ENCODE data around the gene ITGA8. TPM values are rescaled to one million over a fixed set of nuclear protein-coding genes. Genes with fewer than 3 reads are reported as not detected.

ITGA8 gene
- polyA plus RNA-seq, 1 donor (not counting 4 experiments of a cell fraction or from before 2014, with no cell fraction given) = not detected

- H3K9me3 ChIP-seq (ENCODE audit: control insufficient read depth, low read depth, low read length) = no peaks in the 10 kb centered on the region
- H3K36me3 ChIP-seq (ENCODE audit: control insufficient read depth in 2 of 2, extremely low read depth in 1 of 2, insufficient read depth in 2 of 2, low read length in 2 of 2) = no peaks in the 10 kb centered on the region
- FAIRE-seq (no peak), DNase-seq (ENCODE audit: low read depth, low spot score) (no peak)
- H3K9me1 ChIP-seq (ENCODE audit: control insufficient read depth, extremely low read depth, insufficient read depth, low read length) = no peaks in the 10 kb centered on the region
- no peaks in the 10 kb centered on the region for H3K4me1 ChIP-seq (ENCODE audit: control insufficient read depth, extremely low read depth, insufficient read depth, low read length)
- no peak overlapping the region for H3K27ac ChIP-seq (ENCODE audit: control insufficient read depth, insufficient read depth, low read length)
- no peaks in the 10 kb centered on the region for H4K20me1 ChIP-seq (ENCODE audit: control insufficient read depth, extremely low read depth, insufficient read depth, low read length)
- dilution Hi-C loops (cut with MboI; ENCODE audit: extremely low pct_ligation_motif_present, low sequenced_read_pairs) = no loop called here
- H3K9ac ChIP-seq (ENCODE audit: control insufficient read depth, extremely low read depth, insufficient read depth, low read length) = no peak overlapping the region
- no peak overlapping the region for H3K4me2 ChIP-seq (ENCODE audit: control insufficient read depth, extremely low read depth, insufficient read depth, low read depth, low read length)
- no peak overlapping the region for H3K4me3 ChIP-seq (ENCODE audit: control insufficient read depth in 2 of 3, extremely low read depth in 1 of 3, insufficient read depth in 2 of 3, low read depth in 1 of 3, low read length in 3 of 3)
- H3K27me3 ChIP-seq (ENCODE audit: control insufficient read depth, extremely low read depth, insufficient read depth, low read length) = no peaks in the 10 kb centered on the region
- H2AFZ ChIP-seq (ENCODE audit: control insufficient read depth, low read length) = no peak overlapping the region
- no peaks in the 10 kb centered on the region for H3K79me2 ChIP-seq (ENCODE audit: control insufficient read depth, insufficient read depth, low read length)
- TF ChIP-seq EZH2 (IDR thresholded peaks at IDR 0.05; ENCODE audit: low read length) = no peak
- TF ChIP-seq, protein P1, sequence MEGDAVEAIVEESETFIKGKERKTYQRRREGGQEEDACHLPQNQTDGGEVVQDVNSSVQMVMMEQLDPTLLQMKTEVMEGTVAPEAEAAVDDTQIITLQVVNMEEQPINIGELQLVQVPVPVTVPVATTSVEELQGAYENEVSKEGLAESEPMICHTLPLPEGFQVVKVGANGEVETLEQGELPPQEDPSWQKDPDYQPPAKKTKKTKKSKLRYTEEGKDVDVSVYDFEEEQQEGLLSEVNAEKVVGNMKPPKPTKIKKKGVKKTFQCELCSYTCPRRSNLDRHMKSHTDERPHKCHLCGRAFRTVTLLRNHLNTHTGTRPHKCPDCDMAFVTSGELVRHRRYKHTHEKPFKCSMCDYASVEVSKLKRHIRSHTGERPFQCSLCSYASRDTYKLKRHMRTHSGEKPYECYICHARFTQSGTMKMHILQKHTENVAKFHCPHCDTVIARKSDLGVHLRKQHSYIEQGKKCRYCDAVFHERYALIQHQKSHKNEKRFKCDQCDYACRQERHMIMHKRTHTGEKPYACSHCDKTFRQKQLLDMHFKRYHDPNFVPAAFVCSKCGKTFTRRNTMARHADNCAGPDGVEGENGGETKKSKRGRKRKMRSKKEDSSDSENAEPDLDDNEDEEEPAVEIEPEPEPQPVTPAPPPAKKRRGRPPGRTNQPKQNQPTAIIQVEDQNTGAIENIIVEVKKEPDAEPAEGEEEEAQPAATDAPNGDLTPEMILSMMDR (optimal IDR thresholded peaks at IDR 0.05 in 1 of 3, IDR thresholded peaks at IDR 0.05 in 1 of 3, conservative IDR thresholded peaks at IDR 0.05 in 1 of 3; ENCODE audit: extremely low read depth in 1 of 3, insufficient read depth in 2 of 3, low read length in 3 of 3) = no peak
These were observed 140.1 kb downstream of the ITGA8 start for GRCh38 chr10:15579605-15580004.

DNA sequence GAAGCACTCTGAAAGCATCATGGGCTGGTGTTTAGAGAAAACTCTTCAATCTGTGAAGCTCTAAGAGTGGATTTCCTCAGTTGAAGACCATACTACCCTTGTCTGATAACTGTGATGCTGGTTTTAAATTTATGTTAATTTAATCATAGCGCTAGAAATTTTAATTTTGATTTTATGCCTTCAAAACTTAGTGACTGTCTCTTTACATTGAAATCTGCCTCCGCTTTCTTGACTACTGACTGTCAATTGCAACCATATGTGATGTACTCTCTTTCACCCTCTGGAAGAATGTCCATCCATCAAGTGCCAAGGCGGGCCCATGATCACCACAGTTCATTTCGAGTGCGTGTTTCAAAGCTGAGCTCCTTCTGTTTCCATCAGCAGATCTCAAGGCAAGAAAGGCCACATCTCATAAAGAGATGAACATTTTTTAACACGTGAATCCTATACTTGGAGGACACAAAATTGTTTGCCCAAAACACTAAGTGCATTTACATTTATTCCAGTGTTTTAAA, 147.1 kb downstream of the ITGA8 start:
- Histone ChIP-seq H3K4me2 (ENCODE audit: control insufficient read depth, extremely low read depth, insufficient read depth, low read depth, low read length) (no peak overlapping the region), H3K27me3 (ENCODE audit: control insufficient read depth, extremely low read depth, insufficient read depth, low read length) (no peaks in the 10 kb centered on the region), H3K9me1 (ENCODE audit: control insufficient read depth, extremely low read depth, insufficient read depth, low read length) (no peaks in the 10 kb centered on the region), H3K27ac (ENCODE audit: control insufficient read depth, insufficient read depth, low read length) (no peak overlapping the region), H3K9ac (ENCODE audit: control insufficient read depth, extremely low read depth, insufficient read depth, low read length) (no peak overlapping the region), H3K79me2 (ENCODE audit: control insufficient read depth, insufficient read depth, low read length) (no peaks in the 10 kb centered on the region), H2AFZ (ENCODE audit: control insufficient read depth, low read length) (no peak overlapping the region), H3K36me3 (ENCODE audit: control insufficient read depth in 2 of 2, extremely low read depth in 1 of 2, insufficient read depth in 2 of 2, low read length in 2 of 2) (no peaks in the 10 kb centered on the region), H3K9me3 (ENCODE audit: control insufficient read depth, low read depth, low read length) (no peaks in the 10 kb centered on the region), H4K20me1 (ENCODE audit: control insufficient read depth, extremely low read depth, insufficient read depth, low read length) (no peaks in the 10 kb centered on the region), H3K4me3 (ENCODE audit: control insufficient read depth in 2 of 3, extremely low read depth in 1 of 3, insufficient read depth in 2 of 3, low read depth in 1 of 3, low read length in 3 of 3) (no peak overlapping the region), H3K4me1 (ENCODE audit: control insufficient read depth, extremely low read depth, insufficient read depth, low read length) (no peaks in the 10 kb centered on the region)
- TF ChIP-seq, protein P1 (optimal IDR thresholded peaks at IDR 0.05 in 1 of 3, IDR thresholded peaks at IDR 0.05 in 1 of 3, conservative IDR thresholded peaks at IDR 0.05 in 1 of 3; ENCODE audit: extremely low read depth in 1 of 3, insufficient read depth in 2 of 3, low read length in 3 of 3) = no peak
- DNase-seq (ENCODE audit: low read depth, low spot score) (no peak), FAIRE-seq (no peak)
- dilution Hi-C loops (cut with MboI; ENCODE audit: extremely low pct_ligation_motif_present, low sequenced_read_pairs) = no loop called here
